ENCODE data around the gene TAS2R3. TPM values are rescaled to one million over a fixed set of nuclear protein-coding genes. Genes with fewer than 3 reads are reported as not detected.

TAS2R3 gene
- total and polyA plus RNA-seq, 9 of the 15 experiments (the other 6 are each of a cell fraction or from before 2014, with no cell fraction given), result 0.37 to 1.9 (median 1.2) TPM; not detected in 2

- H3K4me1 ChIP-seq (replicated peaks in 1 of 2; ENCODE audit: control insufficient read depth in 2 of 2, insufficient read depth in 2 of 2, low read length in 2 of 2), result no peaks in the 10 kb centered on the region
- CTCF ChIA-PET (ENCODE audit: low intra/inter-chr PET ratio), result no interaction called here
Observed at GRCh38 chr7:141752634-141753033, 11.3 kb upstream of the TAS2R3 start.

More at GRCh38 chr7:141752634-141753033, 11.3 kb upstream of the TAS2R3 start:
- in situ Hi-C loops (cut with MboI) (no loop called here), intact Hi-C loops (cut with micrococcal nuclease) (loop anchor here (10.0 kb wide), 1 partner anchor 222 kb away; the partner anchor contains the start of gene TAS2R38)
- no peak overlapping the region for H3K4me3 ChIP-seq
- H3K36me3 ChIP-seq (ENCODE audit: control insufficient read depth, insufficient read depth, low read length), result peaks cover 99% of the 10 kb centered on the region
- no peaks in the 10 kb centered on the region for H3K79me2 ChIP-seq (ENCODE audit: control insufficient read depth, insufficient read depth, low read length)
- 97% methylated on average over 13 of the region's 13 CpGs for WGBS (ENCODE audit: insufficient coverage, low coverage, missing lambda C conversion rate)
- POLR2A ChIA-PET, result no interaction called here
- ATAC-seq, result no peak
- H3K27me3 ChIP-seq (ENCODE audit: control insufficient read depth in 2 of 2, insufficient read depth in 2 of 2, low read length in 2 of 2), result no peaks in the 10 kb centered on the region
- H3K4me2 ChIP-seq (ENCODE audit: insufficient read depth, low read length), result no peak overlapping the region
- H3K9me1 ChIP-seq (ENCODE audit: control insufficient read depth, insufficient read depth, low read length), result no peaks in the 10 kb centered on the region
- no TSS peak for BruUV-seq (replicated peaks)
- H3K27ac ChIP-seq (ENCODE audit: extremely low read depth, low read depth, low read length), result no peak overlapping the region
- H4K20me1 ChIP-seq (replicated peaks; ENCODE audit: control insufficient read depth, insufficient read depth, low read length), result no peaks in the 10 kb centered on the region
- no peak overlapping the region for H3K9ac ChIP-seq (ENCODE audit: insufficient read depth in 1 of 2, low read depth in 2 of 2, low read length in 2 of 2)
- H3K9me3 ChIP-seq (replicated peaks; ENCODE audit: control insufficient read depth, insufficient read depth, low read depth, low read length), result peaks cover 32% of the 10 kb centered on the region
- TF ChIP-seq CHAMP1 (IDR thresholded peaks at IDR 0.05), result peak; percentile 94
- peak in 1 of 2 experiments; percentile 87; a peak in 2 of 3 replicates for TF ChIP-seq CBX3 (IDR thresholded peaks at IDR 0.05; ENCODE audit: borderline replicate concordance in 1 of 2, low read length in 2 of 2)
- peak; percentile 99 for TF ChIP-seq ZBTB33 (CRISPR knock-in tag; IDR thresholded peaks at IDR 0.05)
- peak; percentile 23 to 50 (median 28); a peak in 5 of 6 replicates for TF ChIP-seq CTCF (IDR thresholded peaks at IDR 0.05 in 2 of 3, conservative IDR thresholded peaks at IDR 0.05 in 1 of 3; ENCODE audit: insufficient read depth in 2 of 3, low read depth in 1 of 3, low read length in 3 of 3)
- no peak for TF ChIP-seq NR4A1 (CRISPR knock-in tag; IDR thresholded peaks at IDR 0.05)
- TF ChIP-seq NR4A1 (tag; IDR thresholded peaks at IDR 0.05), result no peak
- no peak for TF ChIP-seq ZNF41 (CRISPR knock-in tag; conservative IDR thresholded peaks at IDR 0.05)
- TF ChIP-seq CBX1 (IDR thresholded peaks at IDR 0.05; ENCODE audit: low read depth), result 0 out of 2 replicates have a peak, but pooled peaks have one; percentile 36
- no peak for TF ChIP-seq BHLHE40 (IDR thresholded peaks at IDR 0.05; ENCODE audit: low read length)
- no peak for TF ChIP-seq MTA2 (IDR thresholded peaks at IDR 0.05; ENCODE audit: low read depth)
- TF ChIP-seq ZFP36 (IDR thresholded peaks at IDR 0.05; ENCODE audit: low read depth, low read length, partially characterized antibody), result no peak
- TF ChIP-seq RNF2 (IDR thresholded peaks at IDR 0.05), result no peak
- TF ChIP-seq ZNF511 (CRISPR knock-in tag; IDR thresholded peaks at IDR 0.05), result no peak
- TF ChIP-seq CC2D1A (IDR thresholded peaks at IDR 0.05), result peak; percentile 50; the same call in 1 of the 2 replicates
- peak in 1 of 4 experiments; percentile 40 for DNase-seq (ENCODE audit: extremely low read depth in 1 of 4, low spot score in 3 of 4)
- H2AFZ ChIP-seq (ENCODE audit: low read depth, low read length), result no peak overlapping the region
- FAIRE-seq, result no peak
